NAMALWA (cell line): ENCODE measurements around the gene HSD17B7.
"Not testable (repeated sequence)": the region's sequence is repeated elsewhere in the genome, so short reads cannot be mapped to it uniquely, and the experiment has no call there.

ENCODE experiments used
- DNase-seq: peaks from one replicate; pipeline ENCODE4 v3.0.0-alpha.2; 2015; ENCODE audit warnings: low spot score

Gene HSD17B7

GRCh38 chr1:162807503-162807902, 17.0 kb downstream of the HSD17B7 start:
- not testable (repeated sequence) for DNase-seq

- DNase-seq: not testable (repeated sequence)
These were observed 21.9 kb downstream of the HSD17B7 start for GRCh38 chr1:162812357-162812756.

GRCh38 chr1:162818136-162818535, 27.6 kb downstream of the HSD17B7 start:
- not testable (repeated sequence) for DNase-seq

- DNase-seq: not testable (repeated sequence)
These were observed 28.2 kb downstream of the HSD17B7 start for GRCh38 chr1:162818666-162819065.

- no peak for DNase-seq
These were observed 32.1 kb downstream of the HSD17B7 start for GRCh38 chr1:162822391-162823200.

DNA sequence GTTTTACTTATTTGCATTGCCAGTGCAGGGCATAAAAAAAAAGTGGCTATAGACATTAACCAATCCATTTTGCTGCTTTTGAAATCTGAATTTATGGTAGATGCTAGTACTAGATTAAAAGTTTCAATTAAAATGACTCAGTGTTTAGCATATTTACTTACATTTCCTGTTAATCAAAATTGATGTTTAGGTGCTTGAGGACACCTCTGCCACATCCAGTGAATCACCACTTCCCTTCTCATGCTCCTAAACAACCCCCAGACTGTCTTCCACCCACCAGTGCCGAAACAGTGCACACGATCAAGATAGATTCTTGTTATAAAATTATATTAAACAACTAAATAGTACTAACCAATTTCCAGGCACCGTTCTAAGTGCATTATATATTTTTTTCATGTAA, 32.7 kb downstream of the HSD17B7 start:
- DNase-seq: no peak

DNA sequence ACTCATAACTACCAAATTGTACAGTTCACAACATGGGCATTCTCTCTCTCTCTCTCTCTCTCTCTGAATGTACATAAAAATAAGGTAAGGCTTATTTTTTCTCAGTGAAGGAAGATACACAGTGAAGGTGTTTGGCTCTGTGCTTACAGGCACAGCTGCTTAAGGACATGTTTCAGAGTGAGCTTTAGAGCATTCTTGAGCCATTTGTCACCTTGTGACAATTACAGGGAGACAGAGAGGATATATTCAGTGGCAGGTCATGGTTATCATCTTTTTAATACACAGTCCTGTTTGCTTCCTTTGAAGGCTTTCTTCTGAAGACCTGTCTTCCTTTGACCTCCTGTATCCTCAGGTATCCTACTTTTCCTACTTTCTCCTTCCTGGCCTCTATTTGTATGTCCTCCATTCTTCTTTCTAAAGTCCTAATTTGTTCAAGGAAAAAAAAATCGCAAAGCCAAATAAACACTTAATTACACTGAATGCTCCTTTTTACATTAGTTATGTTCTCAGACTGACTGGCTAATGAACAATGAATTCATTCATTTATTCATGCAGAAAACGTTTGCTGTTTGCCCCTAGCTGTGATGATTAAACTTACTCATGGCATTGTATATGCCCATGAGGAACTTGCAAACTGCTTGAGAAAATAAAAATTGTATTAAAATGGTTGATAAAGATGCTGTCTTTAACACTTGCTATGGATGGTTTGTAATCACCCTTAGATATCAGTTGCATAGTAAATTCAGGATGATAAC, 33.4 kb downstream of the HSD17B7 start:
- DNase-seq: no peak

DNA sequence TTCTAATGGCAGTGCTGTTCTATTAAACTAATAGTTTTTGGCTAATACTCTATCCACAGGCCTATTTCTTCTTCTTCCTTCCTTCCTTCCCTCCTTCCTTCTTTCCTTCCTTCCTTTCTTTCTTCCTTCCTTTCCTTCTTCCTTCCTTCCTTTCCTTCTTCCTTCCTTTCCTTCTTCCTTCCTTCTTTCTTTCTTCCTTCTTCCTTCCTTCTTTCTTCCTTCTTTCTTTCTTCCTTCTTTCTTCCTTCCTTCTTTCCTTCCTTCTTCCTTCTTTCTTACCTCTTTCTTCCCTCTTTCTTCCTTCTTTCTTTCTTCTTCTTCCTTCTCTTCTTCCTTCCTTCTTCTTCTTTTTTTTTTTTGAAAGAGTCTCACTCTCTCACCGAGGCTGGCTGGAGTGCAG, 38.8 kb downstream of the HSD17B7 start:
- DNase-seq: no peak

DNA sequence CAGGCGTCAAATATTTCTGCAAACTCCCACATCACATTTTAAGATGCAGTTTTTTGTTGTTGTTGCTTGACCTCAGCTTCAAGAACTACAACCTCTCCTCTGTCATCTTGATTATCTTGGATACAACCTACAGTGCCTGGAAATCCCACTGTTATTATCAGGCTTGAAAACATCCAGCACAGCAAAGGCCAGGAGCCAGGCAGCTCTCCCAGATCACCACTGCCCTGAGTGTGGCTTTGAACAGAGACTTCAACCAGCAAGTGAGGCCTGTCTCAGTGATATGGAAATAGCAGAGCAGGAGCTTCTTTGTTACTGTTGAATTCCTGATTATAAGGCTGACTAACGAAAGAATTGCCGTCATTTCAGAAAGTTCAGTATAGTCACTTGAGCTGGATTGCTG, 42.0 kb downstream of the HSD17B7 start:
- DNase-seq: no peak

GRCh38 chr1:162835157-162835899, 44.8 kb downstream of the HSD17B7 start:
- DNase-seq: no peak

- DNase-seq: no peak
These were observed 48.4 kb downstream of the HSD17B7 start for GRCh38 chr1:162838863-162839262.

DNA sequence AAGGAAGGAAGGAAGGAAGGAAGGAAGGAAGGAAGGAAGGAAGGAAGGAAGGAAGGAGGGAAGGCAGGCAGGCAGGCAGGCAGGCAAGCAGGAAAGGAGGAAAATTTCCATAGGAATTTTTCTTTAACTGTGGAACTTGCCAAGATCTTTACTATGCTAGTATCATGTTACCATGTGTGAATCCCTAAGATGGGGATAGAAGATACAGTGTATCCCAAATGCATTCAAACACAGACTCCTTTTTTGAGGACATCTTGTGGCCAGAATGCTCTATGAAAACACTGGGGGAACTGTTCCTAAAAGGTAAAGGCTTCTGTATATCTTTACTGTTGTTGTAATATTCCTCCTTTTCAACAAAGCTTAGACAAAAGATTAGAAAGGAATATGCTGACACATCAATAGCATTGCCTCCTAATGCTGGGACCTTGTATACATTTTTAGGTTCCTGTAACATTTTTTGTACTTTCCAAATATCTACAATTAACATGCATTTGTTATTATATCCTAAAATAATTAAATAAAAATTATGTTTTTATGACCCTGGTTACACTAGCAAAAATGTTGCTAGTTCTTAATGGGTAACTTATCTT, 49.8 kb downstream of the HSD17B7 start:
- DNase-seq: no peak

- no peak for DNase-seq
These were observed 53.7 kb downstream of the HSD17B7 start for GRCh38 chr1:162844153-162844552.

DNA sequence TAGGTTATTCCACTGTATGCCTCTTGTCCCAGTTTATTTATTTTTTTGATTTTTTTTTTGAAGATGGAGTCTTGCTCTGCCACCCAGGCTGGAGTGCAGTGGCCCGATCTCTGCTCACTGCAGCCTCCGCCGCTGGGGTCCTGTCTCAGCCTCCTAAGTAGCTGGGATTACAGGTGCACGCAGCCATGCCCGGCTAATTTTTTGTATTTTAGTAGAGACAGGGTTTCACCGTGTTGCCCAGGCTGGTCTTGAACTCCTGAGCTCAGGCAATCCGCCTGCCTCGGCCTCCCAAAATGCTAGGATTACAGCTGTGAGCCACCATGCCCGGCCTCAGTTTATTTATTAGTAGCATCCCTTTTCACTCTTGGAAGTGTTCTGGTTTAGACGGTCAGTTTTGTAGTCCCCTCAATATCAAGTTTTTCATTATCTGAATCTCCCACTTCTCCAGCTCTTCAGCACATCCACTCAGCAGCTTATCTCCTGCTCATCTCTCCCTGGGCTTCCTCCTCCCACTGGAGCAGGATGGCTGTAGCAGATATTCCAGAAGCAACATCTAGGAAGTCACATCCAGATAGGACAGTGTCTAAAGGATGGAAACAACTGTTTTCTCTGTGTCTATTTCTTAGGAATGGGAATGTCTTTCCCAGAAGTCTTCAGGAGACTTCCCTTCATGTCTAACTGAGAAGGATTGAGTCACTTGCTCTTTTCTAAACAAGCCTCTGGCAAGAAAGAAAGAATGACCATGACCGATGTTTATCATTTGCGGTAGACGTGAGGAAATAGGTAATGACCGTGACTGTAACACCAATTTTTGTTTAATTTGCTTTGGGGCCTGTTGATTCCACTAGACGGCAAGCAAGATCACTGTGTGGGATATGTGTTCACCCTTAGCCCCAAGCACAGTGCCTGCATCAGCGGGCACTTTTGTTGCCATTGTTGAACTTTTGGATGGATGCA, 56.0 kb downstream of the HSD17B7 start:
- DNase-seq: no peak

- peak; percentile 89 for DNase-seq
These were observed 57.4 kb downstream of the HSD17B7 start for GRCh38 chr1:162847839-162848453.

DNA sequence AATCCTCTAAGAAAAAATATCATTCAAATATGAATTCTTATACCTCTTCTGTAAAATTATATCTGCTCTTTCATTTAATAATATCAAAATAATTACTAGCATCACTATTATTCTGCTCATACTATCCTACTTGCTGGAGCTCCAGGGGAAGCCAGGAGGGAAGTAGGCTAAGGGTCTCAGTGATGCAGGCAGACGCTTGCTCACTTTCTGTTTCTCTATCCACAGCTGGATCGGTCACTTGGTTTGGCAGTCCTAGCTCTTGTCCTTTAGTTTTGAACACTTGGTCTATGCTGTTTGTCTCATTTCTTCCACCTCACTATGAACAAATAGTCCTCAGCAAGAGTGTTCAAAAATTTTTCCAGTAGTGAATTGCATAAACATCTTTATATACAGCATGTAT, 59.2 kb downstream of the HSD17B7 start:
- DNase-seq: no peak

DNA sequence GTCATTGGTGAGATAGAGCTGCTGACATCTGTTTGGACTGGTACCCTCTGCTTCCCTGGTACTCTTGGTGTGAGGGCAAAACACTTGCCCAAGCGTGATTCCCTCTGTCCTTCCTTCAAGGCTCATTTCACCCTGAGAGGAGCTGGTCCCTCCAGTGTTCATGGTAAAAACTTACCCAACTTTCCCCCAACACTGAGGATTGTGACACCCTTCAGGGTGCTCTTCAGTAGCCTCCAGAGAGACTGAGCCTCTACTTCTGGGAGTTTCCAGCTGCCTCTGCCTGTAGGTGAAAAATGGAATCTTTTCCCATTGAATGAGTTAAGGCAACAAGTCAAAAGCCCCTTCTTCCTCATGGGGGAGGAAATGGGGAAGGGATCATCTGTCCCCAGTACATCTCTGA, 60.8 kb downstream of the HSD17B7 start:
- no peak for DNase-seq

GRCh38 chr1:162854245-162854882, 63.9 kb downstream of the HSD17B7 start:
- DNase-seq: peak; percentile 82

GRCh38 chr1:162855461-162856150, 65.1 kb downstream of the HSD17B7 start:
- DNase-seq: no peak

DNA sequence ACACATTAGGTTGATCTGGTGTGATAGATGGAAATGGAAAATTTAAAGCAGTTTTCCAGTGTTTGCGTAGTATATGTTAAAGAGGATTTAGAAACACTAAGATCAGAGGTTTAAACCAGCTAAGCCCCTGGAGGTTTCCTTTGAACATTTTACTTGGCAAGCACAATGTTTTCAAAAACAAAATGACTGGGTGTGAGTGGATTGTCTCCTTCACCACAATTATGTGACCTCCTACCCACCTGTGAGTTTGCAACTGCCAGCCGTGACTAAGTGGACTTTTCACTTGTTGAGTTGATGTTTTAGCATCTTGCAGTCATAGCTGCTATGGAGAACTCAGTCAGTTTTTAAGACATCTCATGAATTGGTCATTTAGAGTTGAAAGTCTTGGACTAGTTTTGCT, 65.8 kb downstream of the HSD17B7 start:
- no peak for DNase-seq
